GM03348 (cell line): ENCODE results near the gene CTNNA3.
"Not testable (repeated sequence)": the region's sequence is repeated elsewhere in the genome, so short reads cannot be mapped to it uniquely, and the experiment has no call there.

Experiments used
- DNase-seq: peaks from one replicate; pipeline ENCODE4 v3.0.0; 2012; ENCODE audit warnings: low spot score

The CTNNA3 gene

DNA sequence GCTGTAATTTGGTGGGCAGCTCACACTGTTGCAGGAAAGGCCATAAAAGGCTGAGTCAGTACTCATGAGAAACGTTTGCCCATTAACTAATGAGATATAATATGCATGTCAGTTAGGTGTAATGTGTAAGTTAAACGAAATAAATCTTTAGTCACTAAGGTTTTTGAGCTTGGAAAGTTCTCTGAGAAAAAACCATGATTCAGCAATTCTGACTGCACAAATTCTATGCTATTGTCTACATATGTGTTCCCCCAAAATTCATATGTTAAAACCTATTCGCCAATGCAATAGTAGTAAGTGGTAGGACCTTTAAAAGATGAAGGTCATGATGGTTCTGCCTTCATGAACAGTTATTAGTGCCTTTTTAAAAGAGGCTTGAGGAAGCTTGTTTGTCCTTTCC, 1329.8 kb downstream of the CTNNA3 start:
- no peak for DNase-seq

DNA sequence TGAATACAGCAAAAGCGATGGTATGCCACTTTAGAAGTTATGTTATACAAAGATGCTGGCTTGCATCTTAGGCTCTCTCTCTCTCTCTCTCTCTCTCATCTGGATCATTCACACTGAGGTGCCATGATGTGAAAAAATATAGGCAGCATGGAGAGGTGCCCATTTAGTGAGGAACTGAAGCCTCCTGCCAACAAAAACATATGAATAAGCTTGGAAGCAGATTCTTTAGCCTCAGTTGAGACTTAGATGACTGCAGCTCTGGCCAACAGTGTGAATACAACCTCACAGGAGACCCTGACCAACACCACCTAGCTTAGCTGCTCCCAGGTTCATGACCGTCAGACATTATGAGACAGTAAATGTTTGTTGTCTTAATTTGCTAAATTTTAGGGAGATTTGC, 1330.3 kb downstream of the CTNNA3 start:
- DNase-seq: no peak

GRCh38 chr10:66362522-66362921, 1333.5 kb downstream of the CTNNA3 start:
- no peak for DNase-seq

DNA sequence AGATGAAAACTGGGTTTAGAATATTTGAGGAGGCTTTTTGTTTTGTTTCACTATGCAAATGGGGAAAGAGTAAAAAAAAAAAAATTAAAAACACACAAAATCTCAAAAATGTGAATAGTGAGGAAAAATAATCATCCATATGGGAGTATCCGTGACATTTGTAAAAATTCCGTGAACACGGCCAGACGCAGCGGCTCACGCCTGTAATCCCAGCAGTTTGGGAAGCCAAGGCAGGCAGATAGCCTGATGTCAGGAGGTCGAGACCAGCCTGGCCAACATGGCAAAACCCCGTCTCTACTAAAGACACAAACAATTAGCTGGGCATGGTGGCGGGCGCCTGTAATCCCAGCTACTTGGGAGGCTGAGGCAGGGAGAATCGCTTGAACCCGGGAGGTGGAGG, 1342.2 kb downstream of the CTNNA3 start:
- DNase-seq: not testable (repeated sequence)

- no peak for DNase-seq
These were observed 1342.6 kb downstream of the CTNNA3 start for GRCh38 chr10:66353422-66353821.

DNA sequence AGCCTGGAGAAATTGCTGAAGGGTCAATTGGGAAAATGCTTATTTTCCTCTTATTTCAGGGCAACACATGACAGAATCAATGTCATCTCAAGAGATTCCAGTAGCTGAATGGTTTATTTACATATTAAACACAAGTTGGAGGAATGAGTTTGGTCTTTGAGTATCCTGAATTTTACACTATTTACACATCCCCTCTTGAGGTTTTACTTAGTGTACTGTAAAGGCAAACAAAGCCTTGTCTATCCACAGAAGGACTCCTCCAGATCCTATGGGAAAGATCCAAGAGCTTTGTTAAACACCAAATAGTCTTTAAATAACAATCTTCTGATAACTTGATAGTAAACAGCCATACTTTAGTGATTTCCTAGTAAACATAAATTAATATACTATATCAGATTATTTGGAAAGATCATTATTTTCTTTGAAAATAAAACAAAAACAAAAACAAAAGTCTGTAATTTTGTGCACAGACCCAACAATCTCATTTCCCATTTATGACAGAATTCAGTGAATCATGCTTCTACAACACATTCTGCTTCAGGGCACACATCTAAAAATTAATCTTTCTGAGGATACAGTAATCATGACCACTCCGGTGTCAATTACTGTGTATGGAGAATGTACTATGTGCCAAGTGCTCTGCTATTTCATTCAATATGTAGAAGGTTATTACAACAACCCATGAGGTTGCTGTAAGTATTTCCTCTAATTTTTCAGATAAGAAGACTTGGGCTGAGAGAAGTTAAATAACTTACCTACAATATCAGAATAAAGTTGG, 1345.2 kb downstream of the CTNNA3 start:
- no peak for DNase-seq

- DNase-seq: no peak
These were observed 1346.3 kb downstream of the CTNNA3 start for GRCh38 chr10:66349726-66350125.

GRCh38 chr10:66349076-66349475, 1346.9 kb downstream of the CTNNA3 start:
- no peak for DNase-seq

GRCh38 chr10:66337211-66337610, 1358.8 kb downstream of the CTNNA3 start:
- no peak for DNase-seq

DNA sequence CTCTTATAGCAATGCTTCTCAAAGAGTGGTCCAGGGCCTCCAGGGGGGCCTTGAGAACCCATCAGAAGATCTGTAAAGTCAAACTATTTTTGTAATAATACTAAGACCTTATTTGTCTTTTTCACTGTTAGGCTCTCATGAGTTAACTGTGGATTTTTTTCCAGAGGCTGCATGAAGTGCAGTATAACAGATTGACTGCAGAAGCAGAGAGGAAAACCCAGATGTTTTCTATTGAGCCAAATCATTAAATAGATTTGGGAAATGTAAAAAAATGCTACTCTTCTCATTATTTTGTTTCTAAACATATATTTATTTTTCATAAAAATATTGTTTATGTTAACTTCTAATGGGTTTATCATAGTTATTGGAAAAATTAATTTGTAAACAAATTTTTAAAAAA, 1359.2 kb downstream of the CTNNA3 start:
- DNase-seq: no peak

DNA sequence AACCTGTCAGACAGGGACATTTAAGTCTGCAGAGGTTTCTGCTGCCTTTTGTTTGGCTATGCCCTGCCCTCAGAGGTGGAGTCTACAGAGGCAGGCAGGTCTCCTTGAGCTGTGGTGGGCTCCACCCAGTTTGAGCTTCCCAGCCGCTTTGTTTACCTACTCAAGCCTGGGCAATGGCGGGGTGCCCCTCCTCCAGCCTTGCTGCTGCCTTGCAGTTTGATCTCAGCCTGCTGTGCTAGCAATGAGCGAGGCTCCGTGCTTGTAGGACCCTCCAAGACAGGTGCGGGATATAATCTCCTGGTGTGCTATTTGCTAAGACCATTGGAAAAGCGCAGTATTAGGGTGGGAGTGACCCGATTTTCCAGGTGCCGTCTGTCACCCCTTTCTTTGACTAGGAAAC, 1360.2 kb downstream of the CTNNA3 start:
- not testable (repeated sequence) for DNase-seq

DNA sequence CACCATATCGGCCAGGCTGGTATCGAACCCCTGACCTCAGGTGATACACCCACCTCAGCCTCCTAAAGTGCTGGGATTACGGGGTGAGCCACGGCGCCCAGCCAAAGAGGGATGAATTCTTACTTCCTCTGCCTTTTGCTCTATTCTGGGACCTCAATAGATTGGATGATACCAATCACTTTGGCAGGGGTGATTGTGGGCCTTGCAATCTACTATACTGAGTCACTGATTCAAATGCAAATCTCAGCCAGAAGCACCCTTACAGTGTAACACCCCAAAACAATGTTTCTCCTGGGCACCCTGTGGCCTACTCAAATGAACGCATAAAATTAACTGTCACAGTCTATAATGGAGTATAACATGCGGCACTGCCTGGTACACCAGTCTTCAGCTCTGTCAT, 1366.8 kb downstream of the CTNNA3 start:
- DNase-seq: no peak

DNA sequence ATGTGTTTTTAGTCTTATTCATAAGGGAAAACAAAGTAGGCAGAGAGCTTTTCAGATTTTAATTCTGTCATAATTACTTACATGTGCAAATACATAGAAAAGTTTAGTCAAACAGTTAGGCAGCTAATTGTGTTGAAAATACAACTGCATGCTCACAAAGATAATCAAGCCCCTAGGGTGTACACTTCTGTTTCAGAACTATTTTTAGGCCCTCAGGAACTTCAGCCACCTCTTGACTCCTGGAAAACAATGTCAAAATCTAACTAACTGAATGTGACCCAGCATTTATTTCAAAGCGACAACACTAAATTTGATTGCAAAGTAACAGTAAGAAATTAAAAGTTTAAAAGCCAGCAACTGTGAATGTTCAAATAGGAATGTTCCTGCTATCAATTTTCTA, 1369.1 kb downstream of the CTNNA3 start:
- no peak for DNase-seq

GRCh38 chr10:66322777-66323176, 1373.2 kb downstream of the CTNNA3 start:
- no peak for DNase-seq

DNA sequence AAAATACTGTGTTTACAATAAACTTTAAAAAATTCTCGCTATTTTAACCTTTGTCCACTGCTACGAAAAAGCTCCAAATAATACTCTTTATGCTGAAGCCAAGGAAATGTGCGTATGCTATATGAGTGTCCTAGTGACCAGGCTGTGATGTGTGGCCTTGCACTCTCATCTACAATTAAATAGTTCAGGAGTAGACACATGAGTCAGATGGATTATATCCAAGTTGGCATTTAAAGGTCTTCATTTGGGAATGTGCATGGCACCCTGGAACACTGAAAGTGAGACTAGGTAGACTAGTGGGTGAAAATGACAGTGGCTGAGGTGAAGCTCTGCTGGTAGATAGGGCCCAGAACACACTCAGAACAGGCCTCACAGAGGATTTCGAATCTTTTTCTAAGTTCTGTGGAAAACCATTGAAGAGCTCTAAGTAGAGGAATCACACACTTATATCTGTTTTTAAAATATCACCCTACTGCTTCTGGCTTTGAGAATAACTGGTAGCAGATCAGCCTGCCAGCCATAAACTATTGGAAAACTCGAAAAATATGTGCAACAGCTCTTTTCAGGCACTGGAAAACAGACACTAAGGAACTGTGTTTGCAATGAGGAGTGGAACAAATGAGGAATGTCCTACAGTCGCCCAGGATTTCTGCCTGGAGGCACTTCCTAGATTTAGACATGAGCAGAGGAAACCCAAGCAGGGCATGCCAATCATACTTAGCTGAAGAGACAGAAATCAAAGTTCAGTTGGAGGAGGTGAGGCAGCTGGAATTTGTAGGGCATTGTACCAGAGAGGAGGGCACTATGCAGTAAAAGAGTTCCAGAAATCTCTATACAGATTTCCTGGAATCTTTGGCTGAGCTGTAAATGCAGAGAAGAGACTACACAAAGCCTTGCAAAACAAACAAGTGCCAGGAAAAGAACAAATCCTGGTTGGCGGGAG, 1374.0 kb downstream of the CTNNA3 start:
- no peak for DNase-seq

DNA sequence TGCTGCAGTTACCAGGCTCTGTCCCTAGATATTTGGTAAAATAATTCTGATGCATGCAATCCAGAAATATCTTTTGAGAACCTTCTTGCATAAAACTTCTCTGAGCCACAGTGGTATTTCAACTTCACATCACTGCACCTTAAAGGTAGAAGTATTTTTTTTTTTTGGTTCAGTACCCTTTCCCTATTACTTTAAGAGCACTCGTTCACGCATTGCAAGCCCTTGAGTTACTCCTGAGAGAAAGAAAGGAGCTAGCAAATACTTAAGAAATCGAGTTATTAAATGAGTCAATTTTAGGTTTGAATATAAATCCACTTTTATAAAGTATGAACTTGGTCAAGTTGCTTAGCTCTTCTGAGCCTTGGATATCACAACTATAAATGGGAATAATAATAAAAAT, 1377.2 kb downstream of the CTNNA3 start:
- DNase-seq: no peak

GRCh38 chr10:66307826-66308225, 1388.2 kb downstream of the CTNNA3 start:
- DNase-seq: no peak

GRCh38 chr10:66301078-66301477, 1394.9 kb downstream of the CTNNA3 start:
- no peak for DNase-seq

GRCh38 chr10:66295602-66296001, 1400.4 kb downstream of the CTNNA3 start:
- no peak for DNase-seq

DNA sequence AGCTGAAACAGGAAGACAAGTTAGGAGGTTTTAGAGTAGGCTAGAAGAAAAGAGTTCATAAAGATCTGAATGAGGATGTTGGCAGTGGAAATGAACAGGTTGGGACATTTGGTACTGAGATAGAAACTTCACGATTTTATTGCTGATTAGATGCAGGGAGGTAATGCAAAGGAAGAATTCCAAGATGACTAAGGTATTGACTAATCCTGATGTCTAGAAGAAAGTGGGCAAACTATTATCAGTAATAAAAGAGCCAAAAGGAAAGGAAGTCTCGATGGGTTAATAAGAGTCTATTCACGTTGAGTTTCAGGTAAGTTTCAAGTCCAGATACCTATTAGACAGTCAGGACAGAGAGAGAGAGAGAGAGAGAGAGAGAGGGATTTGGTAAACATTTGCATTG, 1401.5 kb downstream of the CTNNA3 start:
- no peak for DNase-seq

- DNase-seq: no peak
These were observed 1403.1 kb downstream of the CTNNA3 start for GRCh38 chr10:66292922-66293321.

DNA sequence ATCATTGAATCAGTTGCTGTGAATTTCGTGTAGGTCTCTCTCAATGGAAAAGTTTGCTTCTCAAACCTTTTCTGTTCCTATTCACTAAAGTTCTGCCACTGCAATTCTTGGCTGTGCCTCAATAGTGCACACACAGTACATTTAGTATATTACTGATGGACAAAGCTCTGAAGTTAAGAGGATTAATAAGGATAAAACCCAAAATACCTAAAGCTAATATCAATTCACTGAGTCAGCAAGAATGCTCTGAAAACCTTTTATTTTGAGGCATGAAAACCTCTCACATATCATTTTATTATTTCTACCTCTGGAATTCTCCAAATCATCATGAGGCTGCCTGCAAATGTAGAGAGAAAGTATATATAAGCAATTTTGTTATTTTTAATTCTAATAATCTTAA, 1403.5 kb downstream of the CTNNA3 start:
- no peak for DNase-seq

DNA sequence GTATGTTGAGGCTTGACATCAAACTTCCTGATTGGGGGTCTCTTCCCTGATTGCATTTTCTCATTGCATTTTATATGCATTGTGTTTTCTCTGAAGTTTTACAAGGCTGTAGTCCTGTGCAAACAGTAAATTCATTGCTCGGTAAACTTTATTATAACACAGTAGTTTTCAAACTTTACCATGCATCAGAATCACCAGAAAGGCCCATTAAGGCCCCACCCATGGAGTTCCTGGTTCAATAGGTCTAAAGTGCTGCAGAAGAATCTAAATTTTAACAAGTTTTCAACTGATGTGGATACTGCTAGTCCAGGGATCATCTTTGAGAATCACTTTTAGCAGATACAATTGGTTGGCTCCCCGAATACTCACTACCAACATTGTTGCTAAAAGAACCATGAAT, 1404.9 kb downstream of the CTNNA3 start:
- DNase-seq: no peak
